BE2C (cell line): ENCODE results near the gene TMEM255B.

Experiments
- DNase-seq: peaks from one replicate; pipeline ENCODE4 v3.0.0-alpha.2; 2020
- H3K27me3 ChIP-seq: fragments of 250-450 bp; sonication (Bioruptor Pico); 2 replicates; pipeline ENCODE4 v1.5.1; 2020; ENCODE audit warnings: mild to moderate bottlenecking
- H3K36me3 ChIP-seq: fragments of 250-450 bp; sonication (Bioruptor Pico); 2 replicates; pipeline ENCODE4 v1.5.1; 2020; ENCODE audit warnings: mild to moderate bottlenecking
- H3K4me1 ChIP-seq: fragments of 250-450 bp; sonication (Bioruptor Pico); 2 replicates; pipeline ENCODE4 v1.5.1; 2020
- H3K4me3 ChIP-seq: 2 replicates; pipeline ENCODE4 v1.5.1; 2011; ENCODE audit warnings: low read depth, low read length
- H3K9me3 ChIP-seq: fragments of 250-450 bp; sonication (Bioruptor Pico); 2 replicates; pipeline ENCODE4 v1.5.1; 2020
- CTCF ChIP-seq: IDR thresholded peaks from 2 replicates; pipeline ENCODE4 v1.5.1; 2012; ENCODE audit warnings: mild to moderate bottlenecking, low read depth, low read length

Gene TMEM255B

GRCh38 chr13:113769106-113769505 is 10.1 kb downstream of the TMEM255B start:
- DNase-seq, result no peak
- Histone ChIP-seq H3K4me1 (no peaks in the 10 kb centered on the region), H3K9me3 (no peaks in the 10 kb centered on the region), H3K36me3 (no peaks in the 10 kb centered on the region), H3K4me3 (no peak overlapping the region), H3K27me3 (no peaks in the 10 kb centered on the region)
- no peak for TF ChIP-seq CTCF

GRCh38 chr13:113769881-113770280 is 10.9 kb downstream of the TMEM255B start:
- TF ChIP-seq CTCF, result no peak
- H3K9me3 ChIP-seq, result no peaks in the 10 kb centered on the region
- no peaks in the 10 kb centered on the region for H3K36me3 ChIP-seq
- no peak for DNase-seq
- no peaks in the 10 kb centered on the region for H3K4me1 ChIP-seq
- H3K27me3 ChIP-seq, result no peaks in the 10 kb centered on the region
- H3K4me3 ChIP-seq, result no peak overlapping the region

GRCh38 chr13:113770441-113770840 is 11.4 kb downstream of the TMEM255B start:
- Histone ChIP-seq H3K36me3 (no peaks in the 10 kb centered on the region), H3K4me1 (no peaks in the 10 kb centered on the region), H3K4me3 (no peak overlapping the region), H3K9me3 (no peaks in the 10 kb centered on the region), H3K27me3 (no peaks in the 10 kb centered on the region)
- no peak for TF ChIP-seq CTCF
- DNase-seq, result no peak

GRCh38 chr13:113770937-113771336 is 11.9 kb downstream of the TMEM255B start:
- Histone ChIP-seq H3K4me1 (no peaks in the 10 kb centered on the region), H3K4me3 (no peak overlapping the region), H3K9me3 (no peaks in the 10 kb centered on the region), H3K27me3 (no peaks in the 10 kb centered on the region), H3K36me3 (no peaks in the 10 kb centered on the region)
- no peak for TF ChIP-seq CTCF
- DNase-seq, result no peak

- no peak for TF ChIP-seq CTCF
- Histone ChIP-seq H3K4me3 (no peak overlapping the region), H3K9me3 (no peaks in the 10 kb centered on the region), H3K27me3 (peaks cover 3% of the 10 kb centered on the region; the same call in 1 of the 2 replicates), H3K4me1 (no peaks in the 10 kb centered on the region), H3K36me3 (no peaks in the 10 kb centered on the region)
- DNase-seq, result no peak
Observed at GRCh38 chr13:113771709-113772331, 12.8 kb downstream of the TMEM255B start.

- H3K4me1 ChIP-seq, result no peaks in the 10 kb centered on the region
- H3K36me3 ChIP-seq, result no peaks in the 10 kb centered on the region
- no peak for DNase-seq
- H3K4me3 ChIP-seq, result no peak overlapping the region
- TF ChIP-seq CTCF, result no peak
- H3K9me3 ChIP-seq, result no peaks in the 10 kb centered on the region
- peaks cover 11% of the 10 kb centered on the region for H3K27me3 ChIP-seq
Observed at GRCh38 chr13:113774177-113775107, 15.4 kb downstream of the TMEM255B start.
